NB4 (cell line): Measurements from ENCODE around the gene VDAC2.

Source experiments
- CTCF ChIP-seq: IDR thresholded peaks from one replicate; pipeline ENCODE4 v1.5.1; 2012; ENCODE audit warnings: low read depth, low read length
- MAX ChIP-seq: IDR thresholded peaks from 2 replicates; pipeline ENCODE4 v1.6.1; 2011; ENCODE audit warnings: low read depth, low read length

GRCh38 chr10:75226095-75226494 lies 15.5 kb downstream of the VDAC2 start:
- TF ChIP-seq MAX (no peak), CTCF (no peak)
